H1 (cell line): ENCODE measurements around the gene STARD8. TPM values are rescaled to one million over a fixed set of nuclear protein-coding genes. Genes with fewer than 3 reads are reported as not detected.
A peak's percentile ranks its signal among the peaks of the same experiment; 100 is the strongest.

ENCODE experiments used
- CTCF ChIA-PET: fragments of 300-600 bp; sonication (Branson Sonifier 250); formaldehyde crosslinking; loops from one replicate; lab custom pipeline; 2021; ENCODE audit not compliant: partially characterized antibody; lab: Charles Lee
- POLR2A ChIA-PET: fragments of 300-600 bp; sonication (Branson Sonifier 250); formaldehyde crosslinking; loops from one replicate; lab custom pipeline; 2021; ENCODE audit warnings: inconsistent platforms; ENCODE audit not compliant: partially characterized antibody; lab: Charles Lee
- DNase-seq, 2 experiments: peaks; one replicate each; pipeline versions ENCODE4 v3.0.0 to v3.0.0-alpha.2; 2010 to 2022; ENCODE audit warnings: low spot score in 2 of 2, low read depth in 1 of 2, mixed read lengths in 1 of 2
- FAIRE-seq: peaks from 2 replicates; lab custom pipeline; 2011; peaks lifted over from hg19 to GRCh38; lab: Jason Lieb, UNC
- H2AFZ ChIP-seq: 2 replicates; pipeline ENCODE4 v1.8.1; 2012; ENCODE audit warnings: low read length, inconsistent platforms
- H2AK5ac ChIP-seq: 2 replicates; pipeline ENCODE4 v1.6.1; 2013; ENCODE audit warnings: low read depth, low read length
- H2BK120ac ChIP-seq: replicated peaks from 2 replicates; pipeline ENCODE3; 2013; ENCODE audit warnings: low read depth, low read length, inconsistent platforms
- H2BK12ac ChIP-seq: 2 replicates; pipeline ENCODE4 v1.6.1; 2013; ENCODE audit warnings: low read depth, low read length
- H2BK15ac ChIP-seq: 2 replicates; pipeline ENCODE4 v1.6.1; 2013; ENCODE audit warnings: low read length
- H2BK20ac ChIP-seq: 2 replicates; pipeline ENCODE4 v1.6.1; 2013; ENCODE audit warnings: low read length
- H2BK5ac ChIP-seq: 2 replicates; pipeline ENCODE4 v1.6.1; 2013; ENCODE audit warnings: low read depth, low read length
- H3K14ac ChIP-seq: 2 replicates; pipeline ENCODE4 v1.6.1; 2013; ENCODE audit warnings: inconsistent platforms; ENCODE audit not compliant: insufficient read length
- H3K18ac ChIP-seq: 2 replicates; pipeline ENCODE4 v1.6.1; 2013; ENCODE audit warnings: low read length; ENCODE audit errors: extremely low read depth
- H3K23ac ChIP-seq: 2 replicates; pipeline ENCODE4 v1.6.1; 2013; ENCODE audit warnings: inconsistent platforms; ENCODE audit not compliant: insufficient read length
- H3K23me2 ChIP-seq: 2 replicates; pipeline ENCODE4 v1.6.1; 2013; ENCODE audit warnings: low read depth, low read length
- H3K27ac ChIP-seq: 2 replicates; pipeline ENCODE4 v1.6.1; 2011; ENCODE audit warnings: low read depth, low read length, inconsistent platforms
- H3K27me3 ChIP-seq, 4 experiments: replicated peaks in 1 of 4; 1 replicate in 1 of 4; 2 replicates in 3 of 4; pipeline versions ENCODE4 v1.6.1 to v1.8.1; 2011 to 2013; ENCODE audit warnings: low read length in 3 of 4, mild to moderate bottlenecking in 3 of 4, inconsistent platforms in 2 of 4, mixed read lengths in 2 of 4, moderate library complexity in 1 of 4; ENCODE audit not compliant: control insufficient read depth in 3 of 4, insufficient read depth in 3 of 4; ENCODE audit errors: extremely low read depth in 1 of 4
- H3K36me3 ChIP-seq, 4 experiments: 2 replicates each; pipeline versions ENCODE4 v1.6.1 to v1.8.1; 2011 to 2013; ENCODE audit warnings: mild to moderate bottlenecking in 4 of 4, low read length in 3 of 4, moderate library complexity in 2 of 4, control low read depth in 1 of 4, inconsistent platforms in 1 of 4; ENCODE audit not compliant: insufficient read depth in 4 of 4, control insufficient read depth in 2 of 4
- H3K4ac ChIP-seq: replicated peaks from 2 replicates; pipeline ENCODE3; 2013; ENCODE audit warnings: low read length, low read depth, mixed read lengths, inconsistent platforms; ENCODE audit not compliant: insufficient read length
- H3K4me1 ChIP-seq, 4 experiments: replicated peaks in 1 of 4; 1 replicate in 1 of 4; 2 replicates in 3 of 4; pipeline versions ENCODE4 v1.6.1 to v1.8.1; 2011 to 2013; ENCODE audit warnings: low read length in 3 of 4, inconsistent platforms in 2 of 4, mixed read lengths in 1 of 4; ENCODE audit not compliant: insufficient read depth in 4 of 4, control insufficient read depth in 3 of 4
- H3K4me2 ChIP-seq, 2 experiments: 2 replicates each; pipeline versions ENCODE4 v1.6.1 to v1.8.1; 2011 to 2013; ENCODE audit warnings: low read depth in 2 of 2, low read length in 2 of 2, control low read depth in 1 of 2, inconsistent platforms in 1 of 2, mild to moderate bottlenecking in 1 of 2; ENCODE audit not compliant: insufficient read depth in 1 of 2
- H3K4me3 ChIP-seq, 4 experiments: fragments of 200-600, 300-600 bp in 1 of 4; sonication (generic), shearing (Covaris generic), sonication (Bioruptor Twin) in 1 of 4; 2 replicates each; pipeline versions ENCODE4 v1.5.1 to v1.8.1; 2011 to 2016; ENCODE audit warnings: low read length in 4 of 4, low read depth in 3 of 4, control low read depth in 2 of 4, inconsistent platforms in 2 of 4, mild to moderate bottlenecking in 2 of 4, mixed read lengths in 1 of 4, moderate library complexity in 1 of 4; ENCODE audit not compliant: insufficient read depth in 2 of 4; ENCODE audit errors: extremely low read depth in 1 of 4
- H3K56ac ChIP-seq: replicated peaks from 2 replicates; pipeline ENCODE3; 2013; ENCODE audit warnings: low read depth, mild to moderate bottlenecking, mixed read lengths, low read length, inconsistent platforms; ENCODE audit not compliant: insufficient read length
- H3K79me1 ChIP-seq: 2 replicates; pipeline ENCODE4 v1.6.1; 2013; ENCODE audit warnings: low read depth, low read length, control low read depth
- H3K79me2 ChIP-seq, 2 experiments: 2 replicates each; pipeline versions ENCODE4 v1.6.1 to v1.8.1; 2012 to 2013; ENCODE audit warnings: low read length in 2 of 2, mild to moderate bottlenecking in 2 of 2, inconsistent platforms in 1 of 2; ENCODE audit not compliant: insufficient read depth in 2 of 2, control insufficient read depth in 1 of 2
- H3K9ac ChIP-seq, 4 experiments: replicated peaks in 1 of 4; 1 replicate in 1 of 4; 2 replicates in 3 of 4; pipeline versions ENCODE4 v1.6.1 to v1.8.1; 2011 to 2013; ENCODE audit warnings: low read depth in 3 of 4, low read length in 3 of 4, control low read depth in 2 of 4, mild to moderate bottlenecking in 2 of 4, moderate library complexity in 2 of 4, inconsistent platforms in 1 of 4; ENCODE audit errors: extremely low read depth in 1 of 4
- H3K9me3 ChIP-seq, 2 experiments: 2 replicates each; pipeline versions ENCODE4 v1.6.1 to v1.8.1; 2012 to 2013; ENCODE audit warnings: mild to moderate bottlenecking in 2 of 2, moderate library complexity in 2 of 2, control low read depth in 1 of 2, inconsistent platforms in 1 of 2, low read depth in 1 of 2, low read length in 1 of 2, mixed read lengths in 1 of 2; ENCODE audit not compliant: insufficient read depth in 2 of 2
- H4K20me1 ChIP-seq, 2 experiments: replicated peaks in 1 of 2; 2 replicates each; pipeline versions ENCODE3 to v1.8.1; 2011 to 2013; ENCODE audit warnings: inconsistent platforms in 2 of 2, low read length in 2 of 2, mild to moderate bottlenecking in 1 of 2; ENCODE audit not compliant: insufficient read depth in 2 of 2, control insufficient read depth in 1 of 2
- H4K5ac ChIP-seq: 2 replicates; pipeline ENCODE4 v1.6.1; 2013; ENCODE audit warnings: low read length, low read depth, mixed read lengths, inconsistent platforms; ENCODE audit not compliant: insufficient read length
- H4K8ac ChIP-seq: 2 replicates; pipeline ENCODE4 v1.8.0; 2013; ENCODE audit warnings: mild to moderate bottlenecking, moderate library complexity, low read length, inconsistent platforms; ENCODE audit not compliant: insufficient read depth; ENCODE audit errors: extremely low read depth
- H4K91ac ChIP-seq: replicated peaks from 2 replicates; pipeline ENCODE3; 2013; ENCODE audit warnings: low read length, mixed read lengths, inconsistent platforms; ENCODE audit not compliant: insufficient read length
- YY1 ChIP-seq: IDR thresholded peaks from 2 replicates; pipeline ENCODE4 v1.6.1; 2011; ENCODE audit warnings: low read depth, mild to moderate bottlenecking, low read length
- WGBS, 2 experiments: shearing (Covaris generic) in 1 of 2; methylation state at CpG; one replicate each; pipeline versions ENCODE4 v1.1.6 to v1.1.7; 2013 to 2015; ENCODE audit warnings: low lambda C conversion rate in 2 of 2, mixed read lengths in 2 of 2, inconsistent platforms in 1 of 2, low coverage in 1 of 2, missing lambda C conversion rate in 1 of 2; ENCODE audit not compliant: insufficient replicate concordance in 2 of 2, insufficient coverage in 1 of 2, insufficient read length in 1 of 2; ENCODE audit errors: extremely low coverage in 1 of 2, missing lambda C conversion rate in 1 of 2; 5-methylcytosine and 5-hydroxymethylcytosine counted together
- polyA plus RNA-seq, 7 experiments: library from polyadenylated mRNA; depleted of rRNA in 3 of 7; stranded (reverse) in 5 of 7; unstranded in 2 of 7; fragments of >200 nt in 5 of 7; fragments of 200-250 nt in 2 of 7; gene quantifications; 1 replicate in 5 of 7; 2 replicates in 1 of 7; 4 replicates in 1 of 7; pipeline versions ENCODE4 v1.2.1 to v1.2.3, GENCODE V29; 2011 to 2013; ENCODE audit warnings: missing spikeins in 2 of 7, mixed read lengths in 2 of 7
- total RNA-seq: library from RNA; stranded (reverse); fragmentation: NEBNext Ultra II Directional; extraction: Animal tissue kit (Norgen Biotek cat#: 25700); gene quantifications from 2 replicates; pipeline ENCODE4 v1.2.1, GENCODE V29; 2021

The STARD8 gene
- total and polyA plus RNA-seq, 2 of the 8 experiments (the other 6 are each of a cell fraction or from before 2014, with no cell fraction given) = 1.8 to 3.8 TPM

- Histone ChIP-seq H2AK5ac (no peak overlapping the region), H3K4ac (no peak overlapping the region), H3K18ac (no peak overlapping the region), H2BK12ac (no peak overlapping the region), H2BK120ac (no peak overlapping the region), H2BK15ac (no peak overlapping the region), H4K5ac (no peak overlapping the region), H3K23me2 (no peaks in the 10 kb centered on the region; the same call in 1 of the 2 replicates), H3K4me2 (peak overlapping the region; percentile 61 to 71), H4K91ac (no peak overlapping the region), H3K9ac (no peak overlapping the region), H3K14ac (no peak overlapping the region), H2AFZ (no peak overlapping the region), H3K9me3 (no peaks in the 10 kb centered on the region), H3K27ac (no peak overlapping the region), H3K79me2 (no peaks in the 10 kb centered on the region), H3K79me1 (no peaks in the 10 kb centered on the region), H3K23ac (no peak overlapping the region), H3K36me3 (no peaks in the 10 kb centered on the region), H2BK5ac (no peak overlapping the region), H4K8ac (no peak overlapping the region), H3K4me3 (peak overlapping the region; percentile 40 to 70 (median 46); a peak in 5 of 8 replicates), H3K56ac (no peak overlapping the region), H4K20me1 (no peaks in the 10 kb centered on the region), H2BK20ac (no peak overlapping the region), H3K4me1 (peaks cover 1 to 4% (median 3%) of the 10 kb centered on the region in 4 experiments), H3K27me3 (peaks cover 0 to 6% (median 3%) of the 10 kb centered on the region in 4 experiments; a peak in 3 of 7 replicates)
- 47% methylated on average over 8 of the region's 17 CpGs; no CpG with 5 or more reads in 1 of the 2 experiments for WGBS, 2 experiments
- POLR2A ChIA-PET = interaction anchor here (1.0 to 2.8 kb wide), 3 partner anchors 8 to 183 kb away, joined by 3 to 10 read pairs (median 3); no protein-coding TSS in a partner anchor
- TF ChIP-seq YY1 = no peak
- DNase-seq (no peak), FAIRE-seq (no peak)
- CTCF ChIA-PET = interaction anchor here (1.5 to 1.7 kb wide), 2 partner anchors 14 to 15 kb away, joined by 3 read pairs; no protein-coding TSS in a partner anchor
Observed at GRCh38 chrX:68694435-68695205, 47.2 kb downstream of the STARD8 start.
